ENCODE measurements around the gene TRAM2. TPM values are rescaled to one million over a fixed set of nuclear protein-coding genes. Genes with fewer than 3 reads are reported as not detected.

TRAM2 gene
- total and polyA plus RNA-seq, 2 of the 4 experiments (the other 2 are of a cell fraction) = 77.2 to 95.7 TPM

GRCh38 chr6:52499026-52499425, 77.8 kb downstream of the TRAM2 start:
- in situ Hi-C loops (cut with MboI; ENCODE audit: low sequenced_read_pairs) = no loop called here
- POLR2A ChIA-PET (ENCODE audit: unreplicated experiment) = interaction anchor here (0.7 to 1.2 kb wide), 2 partner anchors 79 to 97 kb away, joined by 3 read pairs; partner anchors contain the start of gene EFHC1

More at GRCh38 chr6:52499026-52499425, 77.8 kb downstream of the TRAM2 start:
- peak; percentile 50 for ATAC-seq (ENCODE audit: low read depth)
- Histone ChIP-seq H2AFZ (replicated peaks; ENCODE audit: low read length, poor library complexity) (no peak overlapping the region), H3K79me1 (ENCODE audit: low read depth in 1 of 2, low read length in 2 of 2) (peaks cover 12 to 70% of the 10 kb centered on the region in 2 experiments), H2BK120ac (ENCODE audit: low read depth, low read length) (peak overlapping the region; percentile 78), H3K14ac (replicated peaks; ENCODE audit: low read depth, low read length) (peak overlapping the region; percentile 91), H3K4me3 (ENCODE audit: insufficient read depth, low read depth, low read length) (no peak overlapping the region), H4K20me1 (ENCODE audit: insufficient read depth, low read length) (no peaks in the 10 kb centered on the region), H2AK9ac (replicated peaks; ENCODE audit: low read depth, low read length, poor library complexity) (peak overlapping the region; percentile 89), H2BK5ac (ENCODE audit: low read depth, low read length, poor library complexity, severe bottlenecking) (peak overlapping the region; percentile 86), H2BK20ac (ENCODE audit: low read depth, low read length) (peak overlapping the region; percentile 81; the same call in 1 of the 2 replicates), H3K4ac (ENCODE audit: low read depth, low read length) (peak overlapping the region; percentile 85), H3K56ac (ENCODE audit: extremely low read depth, insufficient read depth, low read length) (peak overlapping the region; percentile 39; the same call in 1 of the 2 replicates), H3K4me1 (ENCODE audit: control insufficient read depth, insufficient read depth, low read length) (peaks cover 23% of the 10 kb centered on the region), H3K27ac (ENCODE audit: insufficient read depth, low read length) (peak overlapping the region; percentile 64; the same call in 1 of the 2 replicates), H3K18ac (ENCODE audit: low read depth, low read length) (peak overlapping the region; percentile 34), H3K4me2 (ENCODE audit: low read depth, low read length) (0 out of 2 replicates have a peak overlapping the region, but pooled peaks have one; percentile 9), H3K9ac (ENCODE audit: low read depth, low read length) (no peak overlapping the region), H3K23ac (ENCODE audit: low read depth, low read length) (peak overlapping the region; percentile 69; the same call in 1 of the 2 replicates), H2BK15ac (ENCODE audit: low read depth, low read length) (peak overlapping the region; percentile 58; the same call in 1 of the 3 replicates), H3K27me3 (ENCODE audit: control insufficient read depth, insufficient read depth, low read length) (no peaks in the 10 kb centered on the region), H4K5ac (ENCODE audit: low read depth, low read length) (peak overlapping the region; percentile 36; the same call in 1 of the 2 replicates), H4K8ac (ENCODE audit: low read depth in 2 of 2, low read length in 2 of 2) (peak overlapping the region in 1 of 2 experiments; percentile 82; a peak in 2 of 4 replicates), H4K91ac (ENCODE audit: insufficient read depth, low read depth, low read length) (peak overlapping the region; percentile 72), H2AK5ac (ENCODE audit: low read depth, low read length) (peak overlapping the region; percentile 78), H3K9me1 (ENCODE audit: insufficient read depth, low read length) (peaks cover 42% of the 10 kb centered on the region), H3K9me3 (ENCODE audit: control insufficient read depth, insufficient read depth, low read length) (0 out of 2 replicates have a peak, but pooled peaks cover 2% of the 10 kb centered on the region), H3K36me3 (ENCODE audit: control insufficient read depth, insufficient read depth, low read length) (peaks cover 42% of the 10 kb centered on the region)
- BruUV-seq (replicated peaks) = no TSS peak
- intact Hi-C loops (cut with micrococcal nuclease) (loop anchor here (5.0 to 10.0 kb wide), 2 partner anchors 77 to 1304 kb away; partner anchors contain the start of gene EFHC1), dilution Hi-C loops (cut with HindIII; ENCODE audit: low sequenced_read_pairs, unreplicated experiment) (no loop called here)
- no CpG with 5 or more reads among the region's 1 CpG for WGBS, 2 experiments (ENCODE audit: extremely low coverage in 2 of 2, insufficient read length in 1 of 2)
- CTCF ChIA-PET = interaction anchor here (0.8 to 0.9 kb wide), 2 partner anchors 11 to 92 kb away, joined by 3 read pairs; no protein-coding TSS in a partner anchor
- peak; percentile 76 for DNase-seq
- TF ChIP-seq NFE2L2 (IDR thresholded peaks at IDR 0.05; ENCODE audit: low read depth, low read length) = no peak
- TF ChIP-seq USF2 (IDR thresholded peaks at IDR 0.05; ENCODE audit: low read depth, low read length) = no peak

Measured in IMR-90 (cell line).